Left colon (tissue), 2 donors: ENCODE measurements around the gene QRFP. TPM values are rescaled to one million over a fixed set of nuclear protein-coding genes. Genes with fewer than 3 reads are reported as not detected.

Source experiments
- ATAC-seq: fragments of 200-7000 bp; cut with Tn5 transposase; one replicate; pipeline ENCODE4 v1.9.1; 2020; ENCODE audit warnings: mild to moderate bottlenecking, moderate library complexity
- DNase-seq, 2 donors: peaks; one replicate each; pipeline ENCODE4 v3.0.0-alpha.2; 2020
- intact Hi-C, 2 donors: fragments of 100-400 bp; cut with DNase I in 1 of 2; cut with micrococcal nuclease in 1 of 2; formaldehyde crosslinking; loops; one replicate each; pipeline versions ENCODE4 v1.11.2 to v1.14.0; 2022; cut with DNase I, micrococcal nuclease
- total RNA-seq, 2 donors: library from RNA; stranded (reverse); fragmentation: NEBNext Ultra II Directional; extraction: Animal tissue kit (Norgen Biotek cat#: 25700); gene quantifications; one replicate each; pipeline ENCODE4 v1.2.1, GENCODE V29; 2021
- donor health status: DM: no; HTN: no; CAD: no.
- donor health status: DM: yes; HTN: yes; CAD: no.

Gene QRFP
- total RNA-seq, 2 donors from 2014 or later, result not detected

DNA sequence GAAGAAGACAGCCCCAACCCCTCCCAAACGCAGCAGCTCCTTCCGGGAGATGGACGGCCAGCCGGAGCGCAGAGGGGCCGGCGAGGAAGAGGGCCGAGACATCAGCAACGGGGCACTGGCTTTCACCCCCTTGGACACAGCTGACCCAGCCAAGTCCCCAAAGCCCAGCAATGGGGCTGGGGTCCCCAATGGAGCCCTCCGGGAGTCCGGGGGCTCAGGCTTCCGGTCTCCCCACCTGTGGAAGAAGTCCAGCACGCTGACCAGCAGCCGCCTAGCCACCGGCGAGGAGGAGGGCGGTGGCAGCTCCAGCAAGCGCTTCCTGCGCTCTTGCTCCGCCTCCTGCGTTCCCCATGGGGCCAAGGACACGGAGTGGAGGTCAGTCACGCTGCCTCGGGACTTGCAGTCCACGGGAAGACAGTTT, 12.5 kb downstream of the QRFP start:
- intact Hi-C loops, result no loop called here
- ATAC-seq, result no peak

GRCh38 chr9:130883479-130883878, 13.1 kb downstream of the QRFP start:
- intact Hi-C loops, result no loop called here
- ATAC-seq, result no peak
- no peak for DNase-seq

More for the DNA sequence above, 12.5 kb downstream of the QRFP start:
- DNase-seq, result no peak

DNA sequence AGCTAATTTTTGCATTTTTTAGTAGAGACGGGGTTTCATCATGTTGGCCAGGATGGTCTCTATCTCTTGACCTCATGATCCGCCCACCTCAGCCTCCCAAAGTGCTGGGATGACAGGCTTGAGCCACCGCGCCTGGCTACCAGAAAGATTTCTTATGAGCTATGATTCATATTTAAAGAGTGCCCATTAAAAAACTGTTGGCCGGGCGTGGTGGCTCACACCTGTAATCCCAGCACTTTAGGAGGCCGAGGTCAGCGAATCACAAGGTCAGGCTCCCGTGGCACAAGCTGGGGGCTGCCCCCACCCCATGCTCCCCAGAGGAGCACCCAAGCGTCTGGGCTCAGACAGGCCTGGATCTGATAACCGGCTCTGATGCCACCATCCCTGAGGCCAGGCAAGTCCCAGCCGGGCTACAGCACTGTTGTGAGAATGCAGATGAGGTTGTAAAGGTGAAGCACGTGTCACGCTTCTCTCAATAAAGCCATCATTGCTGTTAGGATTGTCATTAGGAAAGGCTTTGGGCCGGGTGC, 13.9 kb downstream of the QRFP start:
- ATAC-seq, result peak; percentile 20
- no peak for DNase-seq
- intact Hi-C loops, result no loop called here

GRCh38 chr9:130881516-130881915, 15.1 kb downstream of the QRFP start:
- DNase-seq, result no peak
- no peak for ATAC-seq
- intact Hi-C loops, result no loop called here

- intact Hi-C loops, result no loop called here
These were observed 15.9 kb downstream of the QRFP start for GRCh38 chr9:130880599-130881220.

GRCh38 chr9:130879863-130880411, 16.7 kb downstream of the QRFP start:
- no peak for DNase-seq
- ATAC-seq, result peak; percentile 56
- intact Hi-C loops, result loop anchor here in 1 of 2 donors (10.0 kb wide), 1 partner anchor 165 kb away; no protein-coding TSS in a partner anchor

More at GRCh38 chr9:130880599-130881220, 15.9 kb downstream of the QRFP start:
- DNase-seq, result no peak
- no peak for ATAC-seq

GRCh38 chr9:130878295-130878694, 18.3 kb downstream of the QRFP start:
- no peak for ATAC-seq
- no peak for DNase-seq
- intact Hi-C loops, result loop anchor here in 1 of 2 donors (10.0 kb wide), 1 partner anchor 167 kb away; no protein-coding TSS in a partner anchor

- DNase-seq (no peak), ATAC-seq (no peak)
- intact Hi-C loops, result loop anchor here in 1 of 2 donors (10.0 kb wide), 1 partner anchor 168 kb away; no protein-coding TSS in a partner anchor
These were observed 19.3 kb downstream of the QRFP start for GRCh38 chr9:130877300-130877699.

GRCh38 chr9:130874783-130875182, 21.8 kb downstream of the QRFP start:
- ATAC-seq (no peak), DNase-seq (no peak)
- intact Hi-C loops, result loop anchor here in 1 of 2 donors (5.0 to 10.0 kb wide), 2 partner anchors 162 to 170 kb away; no protein-coding TSS in a partner anchor

GRCh38 chr9:130873966-130874365, 22.6 kb downstream of the QRFP start:
- ATAC-seq (no peak), DNase-seq (no peak)
- intact Hi-C loops, result loop anchor here in 1 of 2 donors (5.0 to 10.0 kb wide), 2 partner anchors 162 to 171 kb away; no protein-coding TSS in a partner anchor

GRCh38 chr9:130872912-130873503, 23.6 kb downstream of the QRFP start:
- intact Hi-C loops, result loop anchor here in 1 of 2 donors (5.0 to 10.0 kb wide), 2 partner anchors 161 to 172 kb away; no protein-coding TSS in a partner anchor
- ATAC-seq (peak; percentile 93), DNase-seq (peak; percentile 82 to 85)

- ATAC-seq (peak; percentile 23), DNase-seq (no peak)
- intact Hi-C loops, result loop anchor here in 1 of 2 donors (5.0 to 10.0 kb wide), 2 partner anchors 160 to 172 kb away; no protein-coding TSS in a partner anchor
These were observed 24.1 kb downstream of the QRFP start for GRCh38 chr9:130872508-130872907.

GRCh38 chr9:130872093-130872492, 24.5 kb downstream of the QRFP start:
- no peak for DNase-seq
- intact Hi-C loops, result loop anchor here in 1 of 2 donors (5.0 to 10.0 kb wide), 2 partner anchors 160 to 173 kb away; no protein-coding TSS in a partner anchor
- ATAC-seq, result no peak

GRCh38 chr9:130871395-130872062, 25.1 kb downstream of the QRFP start:
- ATAC-seq, result no peak

GRCh38 chr9:130870491-130871381, 25.9 kb downstream of the QRFP start:
- DNase-seq, result no peak
- ATAC-seq, result no peak
- intact Hi-C loops, result loop anchor here in 1 of 2 donors (5.0 to 10.0 kb wide), 2 partner anchors 158 to 174 kb away; no protein-coding TSS in a partner anchor

More at GRCh38 chr9:130871395-130872062, 25.1 kb downstream of the QRFP start:
- intact Hi-C loops, result loop anchor here in 1 of 2 donors (5.0 to 10.0 kb wide), 2 partner anchors 159 to 173 kb away; no protein-coding TSS in a partner anchor
- no peak for DNase-seq

GRCh38 chr9:130869250-130869649, 27.4 kb downstream of the QRFP start:
- intact Hi-C loops, result loop anchor here in 1 of 2 donors (10.0 kb wide), 1 partner anchor 164 kb away; no protein-coding TSS in a partner anchor
- ATAC-seq (no peak), DNase-seq (peak in 1 of 2 donors; percentile 69)

GRCh38 chr9:130868230-130868629, 28.4 kb downstream of the QRFP start:
- intact Hi-C loops, result loop anchor here in 1 of 2 donors (10.0 kb wide), 1 partner anchor 163 kb away; no protein-coding TSS in a partner anchor
- no peak for ATAC-seq
- no peak for DNase-seq
